Measurements from ENCODE around the gene VPS4B.

Gene VPS4B

GRCh38 chr18:63379639-63379962 lies 42.7 kb downstream of the VPS4B start (continued):
- TF ChIP-seq ZNF214 (tag by site-specific recombination; IDR thresholded peaks at IDR 0.05; ENCODE audit: borderline replicate concordance) (no peak), ZBTB49 (tag by site-specific recombination; IDR thresholded peaks at IDR 0.05; ENCODE audit: low read depth) (no peak)

GRCh38 chr18:63378919-63379638 lies 43.2 kb downstream of the VPS4B start:
- no peak overlapping the region for H3K4me3 ChIP-seq (ENCODE audit: low read depth, low read length)
- H3K27ac ChIP-seq (ENCODE audit: extremely low read depth, low read depth, low read length): no peak overlapping the region
- POLR2A ChIA-PET: interaction anchor here (1.0 kb wide), 1 partner anchor 11 kb away, joined by 4 read pairs; no protein-coding TSS in a partner anchor
- no peaks in the 10 kb centered on the region for H3K4me1 ChIP-seq (ENCODE audit: control insufficient read depth, insufficient read depth, low read length)
- TF ChIP-seq PBX3 (CRISPR knock-in tag; IDR thresholded peaks at IDR 0.05): no peak
- peak; percentile 82 for TF ChIP-seq PRDM1 (tag by site-specific recombination; IDR thresholded peaks at IDR 0.05)
- no peaks in the 10 kb centered on the region for H3K36me3 ChIP-seq (ENCODE audit: control insufficient read depth in 2 of 2, insufficient read depth in 1 of 2, low read length in 2 of 2)
- no peaks in the 10 kb centered on the region for H3K9me3 ChIP-seq (ENCODE audit: control insufficient read depth, insufficient read depth, low read depth, low read length)
- CTCF ChIA-PET: no interaction called here

- no peaks in the 10 kb centered on the region for H3K36me3 ChIP-seq (ENCODE audit: control insufficient read depth in 2 of 2, insufficient read depth in 1 of 2, low read length in 2 of 2)
- no peaks in the 10 kb centered on the region for H3K4me1 ChIP-seq (ENCODE audit: control insufficient read depth, insufficient read depth, low read length)
- ChIA-PET POLR2A (no interaction called here), CTCF (no interaction called here)
- TF ChIP-seq ZNF366 (tag by site-specific recombination; conservative IDR thresholded peaks at IDR 0.05) (peak; percentile 80), ZNF555 (tag by site-specific recombination; conservative IDR thresholded peaks at IDR 0.05) (no peak), ZSCAN16 (tag by site-specific recombination; IDR thresholded peaks at IDR 0.05) (no peak), ZBTB7A (tag by site-specific recombination; IDR thresholded peaks at IDR 0.05; ENCODE audit: low read depth) (no peak)
- H3K4me3 ChIP-seq (ENCODE audit: low read depth, low read length): no peak overlapping the region
- no peak overlapping the region for H3K27ac ChIP-seq (ENCODE audit: extremely low read depth, low read depth, low read length)
- H3K9me3 ChIP-seq (ENCODE audit: control insufficient read depth, insufficient read depth, low read depth, low read length): no peaks in the 10 kb centered on the region
These were observed 44.8 kb downstream of the VPS4B start for GRCh38 chr18:63377275-63377980.

- ChIA-PET POLR2A (no interaction called here), CTCF (no interaction called here)
- no peaks in the 10 kb centered on the region for H3K4me1 ChIP-seq (ENCODE audit: control insufficient read depth, insufficient read depth, low read length)
- TF ChIP-seq ZNF580 (tag by site-specific recombination; IDR thresholded peaks at IDR 0.05) (no peak), ZNF785 (tag by site-specific recombination; IDR thresholded peaks at IDR 0.05) (no peak), ZNF624 (tag by site-specific recombination; IDR thresholded peaks at IDR 0.05) (no peak), GLIS1 (tag by site-specific recombination; IDR thresholded peaks at IDR 0.05) (no peak), FEZF1 (tag by site-specific recombination; IDR thresholded peaks at IDR 0.05) (no peak), HOXA7 (CRISPR knock-in tag; IDR thresholded peaks at IDR 0.05; ENCODE audit: borderline replicate concordance) (no peak), ZNF335 (tag by site-specific recombination; conservative IDR thresholded peaks at IDR 0.05) (no peak), TRIM28 (IDR thresholded peaks at IDR 0.05; ENCODE audit: borderline replicate concordance, low read length) (no peak), PATZ1 (tag by site-specific recombination; IDR thresholded peaks at IDR 0.05) (no peak), ZSCAN18 (tag by site-specific recombination; IDR thresholded peaks at IDR 0.05) (no peak)
- no peak overlapping the region for H3K4me3 ChIP-seq (ENCODE audit: low read depth, low read length)
- no peaks in the 10 kb centered on the region for H3K36me3 ChIP-seq (ENCODE audit: control insufficient read depth in 2 of 2, insufficient read depth in 1 of 2, low read length in 2 of 2)
- no peaks in the 10 kb centered on the region for H3K9me3 ChIP-seq (ENCODE audit: control insufficient read depth, insufficient read depth, low read depth, low read length)
- H3K27ac ChIP-seq (ENCODE audit: extremely low read depth, low read depth, low read length): no peak overlapping the region
These were observed 45.7 kb downstream of the VPS4B start for GRCh38 chr18:63376538-63376937.

Measured in HEK293 (cell line).